ENCODE results near the gene SETX.

Gene SETX

DNA sequence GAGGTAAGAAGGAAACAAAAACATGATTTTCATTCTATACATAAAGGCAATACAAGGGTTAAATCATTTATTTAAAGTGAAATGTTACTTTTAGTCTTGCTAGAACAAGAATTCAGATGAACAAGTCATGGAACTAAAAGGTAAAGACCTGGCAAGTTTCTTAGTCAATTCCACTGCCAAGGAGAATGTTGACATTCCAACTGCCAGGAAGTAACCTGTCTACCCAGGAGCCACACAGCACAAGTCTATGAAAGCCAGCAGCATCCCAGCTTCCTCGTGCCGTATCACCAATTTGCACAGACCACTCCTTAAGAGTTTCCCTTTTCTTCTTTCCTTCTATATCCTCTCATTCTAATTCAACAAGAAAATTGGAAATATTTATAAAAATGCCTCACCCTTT lies 79.9 kb downstream of the SETX start:
- DNase-seq, result no peak

GRCh38 chr9:132269704-132270516 lies 84.9 kb downstream of the SETX start:
- peak; percentile 63 for DNase-seq

GRCh38 chr9:132268725-132269352 lies 85.9 kb downstream of the SETX start:
- DNase-seq, result peak; percentile 67

GRCh38 chr9:132267660-132268059 lies 87.1 kb downstream of the SETX start:
- DNase-seq, result no peak

GRCh38 chr9:132266017-132266416 lies 88.8 kb downstream of the SETX start:
- no peak for DNase-seq

- no peak for DNase-seq
These were observed 93.9 kb downstream of the SETX start for GRCh38 chr9:132260846-132261245.

- DNase-seq, result no peak
These were observed 104.2 kb downstream of the SETX start for GRCh38 chr9:132250324-132251262.

- no peak for DNase-seq
These were observed 105.1 kb downstream of the SETX start for GRCh38 chr9:132249690-132250089.

GRCh38 chr9:132249123-132249522 lies 105.7 kb downstream of the SETX start:
- no peak for DNase-seq

GRCh38 chr9:132247942-132248341 lies 106.8 kb downstream of the SETX start:
- no peak for DNase-seq

DNA sequence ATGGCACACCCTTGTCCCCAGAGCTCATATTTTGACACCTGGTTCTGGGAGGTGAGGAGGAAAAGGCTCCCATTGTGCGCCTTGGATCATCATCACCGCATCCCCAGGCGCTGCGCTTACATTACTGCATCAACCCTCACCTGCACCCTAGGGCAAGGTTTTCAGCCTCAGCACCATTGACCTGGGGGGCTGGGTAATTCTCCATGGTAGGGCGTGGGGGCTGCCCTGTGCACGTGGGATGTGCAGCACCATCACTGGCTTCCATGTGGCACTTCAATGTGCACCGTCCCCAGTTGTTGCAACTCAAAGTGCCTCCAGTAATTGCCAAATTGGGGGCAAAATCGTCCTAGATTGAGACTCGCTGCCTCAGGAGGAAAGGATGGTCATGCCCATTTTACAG lies 109.3 kb downstream of the SETX start:
- DNase-seq, result no peak

- DNase-seq, result no peak
These were observed 110.0 kb downstream of the SETX start for GRCh38 chr9:132244582-132245455.

- DNase-seq, result no peak
These were observed 111.4 kb downstream of the SETX start for GRCh38 chr9:132243156-132244074.

DNA sequence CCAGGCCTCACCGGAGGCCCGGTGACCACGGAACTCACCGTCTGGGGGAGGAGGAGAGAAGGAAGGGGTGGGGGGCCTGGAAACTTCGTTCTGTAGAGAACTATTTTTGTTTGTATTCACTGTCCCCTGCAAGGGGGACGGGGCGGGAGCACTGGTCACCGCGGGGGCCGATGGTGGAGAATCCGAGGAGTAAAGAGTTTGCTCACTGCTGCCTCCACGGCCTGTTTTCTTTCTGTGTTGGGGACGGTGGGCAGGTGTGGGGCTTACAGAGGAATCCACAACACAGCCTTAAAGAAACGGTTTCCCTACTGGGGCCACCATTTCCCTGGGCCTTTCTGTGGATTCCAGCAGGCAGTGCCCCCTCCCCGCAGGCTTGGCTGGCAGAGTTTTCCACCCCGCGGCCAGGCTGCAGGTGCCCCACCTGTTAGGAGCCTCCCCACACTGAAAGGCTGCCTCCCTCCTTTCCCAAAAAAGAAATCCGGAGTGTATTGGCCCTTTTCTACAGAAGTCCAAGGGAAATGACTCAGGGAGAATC lies 112.1 kb downstream of the SETX start:
- DNase-seq, result no peak

DNA sequence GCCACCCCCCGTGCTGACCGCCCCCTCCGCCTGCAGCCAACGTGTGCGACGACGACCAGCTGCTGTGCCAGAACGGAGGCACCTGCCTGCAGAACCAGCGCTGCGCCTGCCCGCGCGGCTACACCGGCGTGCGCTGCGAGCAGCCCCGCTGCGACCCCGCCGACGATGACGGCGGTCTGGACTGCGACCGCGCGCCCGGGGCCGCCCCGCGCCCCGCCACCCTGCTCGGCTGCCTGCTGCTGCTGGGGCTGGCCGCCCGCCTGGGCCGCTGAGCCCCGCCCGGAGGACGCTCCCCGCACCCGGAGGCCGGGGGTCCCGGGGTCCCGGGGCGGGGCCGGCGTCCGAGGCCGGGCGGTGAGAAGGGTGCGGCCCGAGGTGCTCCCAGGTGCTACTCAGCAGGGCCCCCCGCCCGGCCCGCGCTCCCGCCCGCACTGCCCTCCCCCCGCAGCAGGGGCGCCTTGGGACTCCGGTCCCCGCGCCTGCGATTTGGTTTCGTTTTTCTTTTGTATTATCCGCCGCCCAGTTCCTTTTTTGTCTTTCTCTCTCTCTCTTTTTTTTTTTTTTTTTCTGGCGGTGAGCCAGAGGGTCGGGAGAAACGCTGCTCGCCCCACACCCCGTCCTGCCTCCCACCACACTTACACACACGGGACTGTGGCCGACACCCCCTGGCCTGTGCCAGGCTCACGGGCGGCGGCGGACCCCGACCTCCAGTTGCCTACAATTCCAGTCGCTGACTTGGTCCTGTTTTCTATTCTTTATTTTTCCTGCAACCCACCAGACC lies 112.8 kb downstream of the SETX start:
- peak; percentile 60 for DNase-seq

DNA sequence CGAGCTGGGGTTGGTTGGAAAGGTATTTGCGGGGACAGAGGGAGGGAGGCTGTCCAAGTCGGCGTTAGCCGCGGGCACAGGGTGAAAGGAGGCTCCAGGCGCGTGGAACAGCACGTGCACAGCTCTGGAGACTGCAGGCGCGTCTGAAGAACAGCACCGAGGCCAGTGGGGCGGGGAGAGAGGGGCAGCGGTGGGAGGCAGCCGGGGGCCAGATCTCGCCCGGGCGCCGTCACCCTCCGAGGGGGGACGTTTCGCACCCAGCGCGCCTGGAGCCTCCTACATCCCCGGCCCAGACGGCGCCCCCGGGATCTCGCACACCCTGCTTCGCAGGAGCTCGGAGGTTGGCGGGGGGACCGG lies 113.3 kb downstream of the SETX start:
- DNase-seq, result no peak

GRCh38 chr9:132240841-132241482 lies 113.8 kb downstream of the SETX start:
- peak; percentile 99 for DNase-seq

DNA sequence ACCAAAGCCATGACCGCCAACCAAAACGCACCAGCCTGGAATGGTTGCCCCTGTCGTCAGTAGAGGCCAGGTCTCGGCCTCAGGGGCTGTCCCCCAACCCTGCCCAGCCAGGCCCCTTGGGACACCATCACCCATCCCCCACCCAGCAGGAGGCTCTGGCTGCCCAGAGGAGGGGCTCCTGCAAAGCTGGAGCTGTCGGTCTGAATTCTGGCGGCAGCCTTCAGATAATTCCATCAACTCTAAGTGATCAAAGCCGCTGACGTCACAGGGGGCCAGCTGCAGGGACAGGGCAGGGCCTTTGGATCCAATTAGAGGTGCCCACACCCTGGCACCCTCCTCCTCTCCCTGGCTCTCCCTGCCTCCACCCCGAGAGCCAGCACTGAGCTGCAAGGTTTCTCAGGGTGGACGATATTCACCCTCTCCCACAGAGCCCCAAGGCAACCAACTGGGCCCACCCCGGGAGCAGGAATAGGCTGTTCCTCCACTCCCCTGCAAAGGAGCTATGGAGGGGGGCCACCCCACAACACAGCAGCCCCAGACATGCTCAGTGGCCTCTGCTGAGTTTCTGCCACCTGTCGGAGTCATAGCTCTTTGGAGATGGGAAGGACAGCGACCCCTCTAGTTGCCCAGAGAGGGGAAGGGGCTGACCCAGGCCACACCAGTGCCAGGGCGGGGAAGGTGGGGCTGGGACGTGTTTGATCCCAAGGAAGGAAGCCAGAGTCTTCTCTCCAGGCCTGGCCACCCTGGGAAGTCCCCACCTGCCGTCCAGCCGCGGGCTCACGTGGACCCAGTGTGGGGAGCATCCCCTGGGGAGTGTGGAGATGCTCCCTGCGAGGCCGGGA lies 114.6 kb downstream of the SETX start:
- no peak for DNase-seq

GRCh38 chr9:132239518-132239917 lies 115.3 kb downstream of the SETX start:
- DNase-seq, result no peak

Measured in activated naive CD4-positive, alpha-beta T cell treated with Interleukin-2 at 50 U/mL for 16 hours (primary cell).